OCI-LY7 (cell line): ENCODE measurements around the gene ZNF627. TPM values are rescaled to one million over a fixed set of nuclear protein-coding genes. Genes with fewer than 3 reads are reported as not detected.

Source experiments
- BruUV-seq: library from RNA; stranded (reverse); fragments of 400-500 nt; replicated peaks from 2 replicates; lab custom pipeline; 2021; lab: Mats Ljungman, UMichigan
- CTCF ChIA-PET: fragments of 300-600 bp; sonication (Branson Sonifier 250); formaldehyde crosslinking; loops from one replicate; lab custom pipeline; 2022; ENCODE audit warnings: antibody characterized with exemption; ENCODE audit not compliant: unreplicated experiment; lab: Charles Lee
- POLR2A ChIA-PET: fragments of 300-600 bp; sonication (Branson Sonifier 250); formaldehyde crosslinking; loops from one replicate; lab custom pipeline; 2022; ENCODE audit warnings: antibody characterized with exemption; lab: Charles Lee
- DNase-seq: peaks from one replicate; pipeline ENCODE4 v3.0.0-alpha.2; 2015; ENCODE audit warnings: low spot score
- H2AFZ ChIP-seq: fragments of 200-600 bp; sonication (generic), shearing (Covaris generic); 2 replicates; pipeline ENCODE4 v1.6.1; 2014; ENCODE audit warnings: mild to moderate bottlenecking, antibody characterized with exemption, low read length, moderate library complexity
- H3K27ac ChIP-seq: fragments of 200-600 bp; sonication (generic); 2 replicates; pipeline ENCODE4 v1.5.1; 2014; ENCODE audit warnings: mixed run types, low read depth, mild to moderate bottlenecking, moderate library complexity, low read length, inconsistent platforms; ENCODE audit not compliant: poor library complexity, severe bottlenecking
- H3K36me3 ChIP-seq: fragments of 200-600 bp; sonication (generic); 2 replicates; pipeline ENCODE4 v1.6.1; 2014; ENCODE audit warnings: mild to moderate bottlenecking, antibody characterized with exemption, low read length, moderate library complexity, mixed read lengths; ENCODE audit not compliant: insufficient read depth
- H3K4me1 ChIP-seq: fragments of 200-600 bp; sonication (generic); 2 replicates; pipeline ENCODE4 v1.5.1; 2014; ENCODE audit warnings: mild to moderate bottlenecking, low read length; ENCODE audit not compliant: insufficient read depth, poor library complexity, severe bottlenecking
- H3K4me2 ChIP-seq: fragments of 200-600 bp; sonication (generic); 2 replicates; pipeline ENCODE4 v1.6.1; 2014; ENCODE audit warnings: mild to moderate bottlenecking, low read length
- H3K4me3 ChIP-seq: fragments of 200-600 bp; sonication (generic); 2 replicates; pipeline ENCODE4 v1.5.1; 2014; ENCODE audit warnings: mild to moderate bottlenecking, low read depth, low read length; ENCODE audit not compliant: poor library complexity, severe bottlenecking
- H3K79me2 ChIP-seq: fragments of 200-600 bp; sonication (generic); 2 replicates; pipeline ENCODE4 v1.6.1; 2016; ENCODE audit warnings: low read depth, mild to moderate bottlenecking, low read length, moderate library complexity, mixed read lengths; ENCODE audit not compliant: insufficient read depth
- H3K9me2 ChIP-seq: fragments of 200-600 bp; sonication (generic); 2 replicates; pipeline ENCODE4 v1.6.1; 2016; ENCODE audit warnings: mild to moderate bottlenecking, low read length, mixed read lengths; ENCODE audit not compliant: insufficient read depth
- H3K9me3 ChIP-seq: fragments of 200-600 bp; sonication (generic); 2 replicates; pipeline ENCODE4 v1.6.1; 2014; ENCODE audit warnings: mild to moderate bottlenecking, mixed run types, low read length, mixed read lengths
- H4K20me1 ChIP-seq: fragments of 200-600 bp; sonication (generic); 2 replicates; pipeline ENCODE4 v1.6.1; 2014; ENCODE audit warnings: mild to moderate bottlenecking, antibody characterized with exemption, low read length, moderate library complexity, mixed read lengths; ENCODE audit not compliant: insufficient read depth
- CTCF ChIP-seq: fragments of 200-600 bp; sonication (generic); conservative IDR thresholded peaks from 2 replicates; pipeline ENCODE4 v1.5.1; 2014; ENCODE audit warnings: mild to moderate bottlenecking, antibody characterized with exemption, low read length, moderate library complexity, mixed read lengths
- EZH2phosphoT487 ChIP-seq: fragments of 200-600 bp; sonication (generic); IDR thresholded peaks from 2 replicates; pipeline ENCODE4 v1.6.1; 2018; ENCODE audit warnings: low read depth, borderline replicate concordance, mild to moderate bottlenecking, mixed run types, antibody characterized with exemption, low read length, moderate library complexity, mixed read lengths
- intact Hi-C: fragments of 100-400 bp; cut with micrococcal nuclease; formaldehyde crosslinking; loops from one replicate; pipeline ENCODE4 v1.10.0; 2022; ENCODE audit not compliant: unreplicated experiment
- total RNA-seq, 2 experiments: library from RNA; depleted of rRNA in 1 of 2; stranded (reverse); fragments of >200 nt in 1 of 2; shearing (Covaris generic) in 1 of 2; gene quantifications; 2 replicates each; pipeline ENCODE4 v1.2.3, GENCODE V29; 2014 to 2022

The ZNF627 gene
- total RNA-seq, 2 experiments from 2014 or later = 11.0 to 16.8 TPM

DNA sequence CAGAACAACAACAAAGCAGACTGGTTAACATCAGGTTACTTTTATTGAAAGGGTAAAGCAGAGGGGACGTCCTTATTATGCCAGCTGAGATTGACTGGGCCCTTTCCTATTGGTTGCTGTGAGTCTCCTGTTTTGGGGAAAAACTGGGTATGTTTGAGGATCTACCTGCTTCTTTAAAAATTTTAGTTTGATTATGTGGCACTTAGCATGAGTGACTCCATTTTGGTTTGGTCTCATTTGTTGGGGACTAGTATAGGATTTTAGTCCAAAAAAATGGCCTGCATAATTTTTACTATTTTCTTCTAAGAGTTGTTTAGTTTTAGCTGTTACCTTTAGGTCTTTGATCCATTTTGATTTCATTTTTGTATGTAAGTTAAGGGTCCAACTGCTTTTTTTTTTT, 14.4 kb downstream of the ZNF627 start:
- peaks cover 11% of the 10 kb centered on the region; the same call in 1 of the 2 replicates for H3K9me3 ChIP-seq
- H3K36me3 ChIP-seq = peaks cover 20% of the 10 kb centered on the region
- no peak overlapping the region for H3K27ac ChIP-seq
- TF ChIP-seq EZH2phosphoT487 (no peak), CTCF (no peak)
- no peaks in the 10 kb centered on the region for H3K4me1 ChIP-seq
- ChIA-PET CTCF (no interaction called here), POLR2A (no interaction called here)
- intact Hi-C loops = no loop called here
- H4K20me1 ChIP-seq = no peaks in the 10 kb centered on the region
- no TSS peak for BruUV-seq
- DNase-seq = no peak
- no peak overlapping the region for H2AFZ ChIP-seq
- no peak overlapping the region for H3K4me2 ChIP-seq
- no peak overlapping the region for H3K4me3 ChIP-seq
- H3K79me2 ChIP-seq = no peaks in the 10 kb centered on the region
- H3K9me2 ChIP-seq = no peaks in the 10 kb centered on the region

DNA sequence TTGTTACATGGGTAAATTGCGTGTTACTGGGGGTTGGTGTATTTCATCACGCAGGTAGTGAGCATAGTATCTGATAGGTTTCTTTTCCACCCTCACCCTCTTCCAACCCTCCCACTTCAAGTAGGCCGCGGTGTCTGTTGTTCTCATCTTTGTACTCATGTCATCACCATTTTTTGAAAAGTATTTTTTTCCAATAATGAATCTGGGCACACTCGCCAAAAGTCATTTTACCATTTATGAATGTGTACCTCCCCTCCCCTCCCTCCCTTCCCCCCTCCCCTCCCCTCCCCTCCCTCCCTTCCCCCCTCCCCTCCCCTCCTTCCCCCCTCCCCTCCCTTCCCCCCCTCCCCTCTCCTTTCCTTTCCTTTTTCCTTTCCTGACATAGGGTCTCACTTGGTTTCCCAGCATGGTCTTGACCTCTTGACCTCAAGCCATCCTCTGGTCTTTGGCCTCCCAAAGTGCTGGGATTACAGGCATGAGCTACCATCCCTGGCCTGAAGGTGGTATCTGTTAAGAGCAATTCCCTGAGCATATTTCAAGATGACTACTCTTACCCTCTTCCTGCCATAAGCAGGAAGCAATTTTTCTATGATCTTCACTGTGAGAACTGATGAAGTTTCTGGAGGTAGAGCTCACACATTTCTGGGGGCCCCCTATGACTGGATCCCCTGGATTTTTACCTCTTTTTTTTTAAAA, 15.7 kb downstream of the ZNF627 start:
- peak; percentile 20 for DNase-seq
- intact Hi-C loops = no loop called here

More for the DNA sequence above, 15.7 kb downstream of the ZNF627 start:
- POLR2A ChIA-PET = interaction anchor here (0.6 to 0.7 kb wide), 2 partner anchors 206 to 229 kb away, joined by 4 to 5 read pairs; no protein-coding TSS in a partner anchor
- Histone ChIP-seq H3K36me3 (peaks cover 33% of the 10 kb centered on the region), H3K4me3 (no peak overlapping the region), H2AFZ (no peak overlapping the region), H4K20me1 (no peaks in the 10 kb centered on the region), H3K4me1 (no peaks in the 10 kb centered on the region), H3K9me3 (peaks cover under 1% of the 10 kb centered on the region; the same call in 1 of the 2 replicates), H3K9me2 (no peaks in the 10 kb centered on the region), H3K79me2 (no peaks in the 10 kb centered on the region), H3K4me2 (no peak overlapping the region), H3K27ac (no peak overlapping the region)
- CTCF ChIA-PET = no interaction called here
- no TSS peak for BruUV-seq
- no peak for TF ChIP-seq CTCF
